Right lobe of liver (tissue), 4 donors: ENCODE measurements around the gene SPEF2.

ENCODE experiments used
- CTCF ChIP-seq, 4 donors: fragments of 200-600 bp in 3 of 4; fragments of 450-650 bp in 1 of 4; IDR thresholded peaks; one replicate each; pipeline versions ENCODE4 v1.5.1 to v1.8.0; 2016 to 2022; ENCODE audit warnings: antibody characterized with exemption in 4 of 4, mild to moderate bottlenecking in 2 of 4
- POLR2A ChIP-seq: fragments of 450-650 bp; IDR thresholded peaks from one replicate; pipeline ENCODE4 v1.6.1; 2017; ENCODE audit warnings: antibody characterized with exemption, mild to moderate bottlenecking
- donor health status: DM: no; HTN: no; CAD: no.
- donor health status: DM: no; HTN: no; CAD: no.
- donor health status: DM: no; HTN: yes; CAD: no.

DNA sequence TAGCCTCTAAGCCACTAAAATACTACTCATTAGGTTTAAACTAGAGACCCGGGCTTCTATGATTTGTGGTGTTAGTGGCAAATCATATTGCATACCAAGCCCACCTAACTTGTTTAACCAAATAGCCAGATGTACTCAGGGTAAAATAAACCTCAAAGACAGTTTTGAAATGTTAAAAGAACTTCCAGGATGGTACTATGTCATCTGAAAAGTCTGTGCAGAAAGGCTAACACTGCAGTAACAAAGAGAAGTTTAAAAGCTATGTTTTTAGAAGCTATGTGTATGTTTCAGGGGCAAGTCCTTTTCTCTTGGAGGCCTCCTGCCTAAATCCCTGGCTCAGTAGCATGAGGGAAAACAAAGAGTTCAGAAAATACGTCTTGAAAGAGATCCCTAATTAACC is 154.2 kb downstream of the SPEF2 start:
- no peak for TF ChIP-seq POLR2A
- TF ChIP-seq CTCF (IDR thresholded peaks at IDR 0.05), result no peak
